LNCaP clone FGC (cell line): ENCODE results near the gene TCN2.
"Not testable (repeated sequence)": the region's sequence is repeated elsewhere in the genome, so short reads cannot be mapped to it uniquely, and the experiment has no call there.

Experiments
- DNase-seq: peaks from one replicate; pipeline ENCODE4 v3.0.0-alpha.2; 2011; ENCODE audit warnings: low read depth
- H3K4me3 ChIP-seq: 2 replicates; pipeline ENCODE4 v1.5.1; 2011; ENCODE audit warnings: mild to moderate bottlenecking, low read depth, low read length, control low read depth
- TF ChIP-seq, protein P1 (sequence below): IDR thresholded peaks from 2 replicates; pipeline ENCODE4 v1.5.1; 2012; ENCODE audit warnings: mild to moderate bottlenecking; ENCODE audit not compliant: control insufficient read depth, insufficient read depth; ENCODE audit errors: extremely low read depth

The TCN2 gene

DNA sequence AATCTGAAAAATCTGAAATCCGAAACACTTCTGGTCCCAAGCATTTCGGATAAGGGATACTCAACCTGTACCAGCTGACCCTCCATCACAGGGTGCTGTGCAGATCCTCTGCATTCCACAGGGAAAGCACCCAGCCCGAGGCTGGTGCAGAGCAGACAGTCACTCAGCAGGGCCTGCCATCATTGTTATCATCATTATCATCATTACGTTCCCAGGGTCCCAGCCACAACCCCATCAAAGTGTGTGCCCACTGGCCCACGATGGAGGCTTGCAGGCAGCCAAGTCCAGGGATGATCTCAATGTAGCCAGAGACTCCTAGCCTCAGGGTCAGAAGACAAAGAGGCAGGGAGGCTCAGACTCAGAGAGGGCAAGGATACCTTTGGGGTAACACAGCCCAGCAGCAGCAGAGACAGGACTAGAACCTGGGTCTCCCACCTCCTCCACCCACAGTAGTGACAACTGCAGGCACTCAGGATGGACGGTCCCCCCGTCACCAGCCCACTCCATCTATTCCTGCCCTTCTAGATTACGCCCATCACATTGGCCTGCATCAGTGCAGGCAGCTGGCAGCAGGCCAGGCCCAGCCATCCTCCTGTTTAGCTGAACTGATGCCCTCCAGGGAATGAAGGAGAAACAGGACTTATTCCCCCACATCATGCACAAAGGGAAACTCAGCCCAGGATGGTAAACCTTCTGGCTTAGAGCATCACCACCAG lies 42.8 kb upstream of the TCN2 start:
- no peak for DNase-seq
- H3K4me3 ChIP-seq: no peak overlapping the region
- TF ChIP-seq, protein P1, sequence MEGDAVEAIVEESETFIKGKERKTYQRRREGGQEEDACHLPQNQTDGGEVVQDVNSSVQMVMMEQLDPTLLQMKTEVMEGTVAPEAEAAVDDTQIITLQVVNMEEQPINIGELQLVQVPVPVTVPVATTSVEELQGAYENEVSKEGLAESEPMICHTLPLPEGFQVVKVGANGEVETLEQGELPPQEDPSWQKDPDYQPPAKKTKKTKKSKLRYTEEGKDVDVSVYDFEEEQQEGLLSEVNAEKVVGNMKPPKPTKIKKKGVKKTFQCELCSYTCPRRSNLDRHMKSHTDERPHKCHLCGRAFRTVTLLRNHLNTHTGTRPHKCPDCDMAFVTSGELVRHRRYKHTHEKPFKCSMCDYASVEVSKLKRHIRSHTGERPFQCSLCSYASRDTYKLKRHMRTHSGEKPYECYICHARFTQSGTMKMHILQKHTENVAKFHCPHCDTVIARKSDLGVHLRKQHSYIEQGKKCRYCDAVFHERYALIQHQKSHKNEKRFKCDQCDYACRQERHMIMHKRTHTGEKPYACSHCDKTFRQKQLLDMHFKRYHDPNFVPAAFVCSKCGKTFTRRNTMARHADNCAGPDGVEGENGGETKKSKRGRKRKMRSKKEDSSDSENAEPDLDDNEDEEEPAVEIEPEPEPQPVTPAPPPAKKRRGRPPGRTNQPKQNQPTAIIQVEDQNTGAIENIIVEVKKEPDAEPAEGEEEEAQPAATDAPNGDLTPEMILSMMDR: no peak

- no peak for DNase-seq
- H3K4me3 ChIP-seq: no peak overlapping the region
- TF ChIP-seq, protein P1: no peak
These were observed 42.2 kb upstream of the TCN2 start for GRCh38 chr22:30564761-30565119.

GRCh38 chr22:30565341-30565740 lies 41.6 kb upstream of the TCN2 start:
- no peak for DNase-seq
- TF ChIP-seq, protein P1: no peak
- no peak overlapping the region for H3K4me3 ChIP-seq

- TF ChIP-seq, protein P1: no peak
- DNase-seq: no peak
- H3K4me3 ChIP-seq: no peak overlapping the region
These were observed 40.8 kb upstream of the TCN2 start for GRCh38 chr22:30566125-30566524.

GRCh38 chr22:30567277-30567676 lies 39.7 kb upstream of the TCN2 start:
- not testable (repeated sequence) for H3K4me3 ChIP-seq, DNase-seq

GRCh38 chr22:30568137-30568805 lies 38.7 kb upstream of the TCN2 start:
- H3K4me3 ChIP-seq: no peak overlapping the region
- TF ChIP-seq, protein P1: no peak
- no peak for DNase-seq

- DNase-seq: no peak
These were observed 37.2 kb upstream of the TCN2 start for GRCh38 chr22:30569674-30570202.

More at GRCh38 chr22:30569674-30570202, 37.2 kb upstream of the TCN2 start:
- TF ChIP-seq, protein P1: no peak
- no peak overlapping the region for H3K4me3 ChIP-seq
